ENCODE measurements around the gene GNA14. TPM values are rescaled to one million over a fixed set of nuclear protein-coding genes. Genes with fewer than 3 reads are reported as not detected.

GNA14 gene
- total and polyA plus RNA-seq, 7 donors, result 5.0 to 29.2 (median 7.8) TPM

DNA sequence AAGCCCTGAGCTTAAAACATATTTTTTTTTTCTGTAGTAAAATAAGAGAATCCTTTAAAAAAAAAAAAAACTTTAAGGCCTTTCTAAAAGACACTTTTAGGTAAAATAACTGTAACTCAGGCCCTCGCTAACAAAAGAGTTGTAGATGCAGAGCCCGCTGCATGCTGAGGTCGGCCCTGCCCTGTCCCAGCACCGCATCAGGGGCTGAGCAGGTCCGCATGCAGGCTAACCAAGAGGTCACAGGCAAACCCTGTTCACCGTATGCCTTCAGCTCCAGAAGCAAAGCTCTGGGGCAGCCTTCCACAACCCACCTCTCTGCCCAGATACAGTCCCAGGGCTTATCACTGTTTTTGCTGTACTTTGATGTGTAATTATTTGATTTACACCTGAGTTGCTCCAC lies 216.1 kb downstream of the GNA14 start:
- Histone ChIP-seq H3K4me1 (no peaks in the 10 kb centered on the region), H3K4me3 (no peak overlapping the region), H3K27ac (no peak overlapping the region), H3K36me3 (peaks cover 0 to 6% (median 0%) of the 10 kb centered on the region in 4 donors), H3K9me3 (no peaks in the 10 kb centered on the region), H3K27me3 (no peaks in the 10 kb centered on the region)
- WGBS, 2 donors, result 94 to 97% methylated on average over 6 of the region's 6 CpGs
- intact Hi-C loops (cut with DNase I), result loop anchor here (2.0 to 5.0 kb wide), 4 partner anchors 215 to 603 kb away; partner anchors contain the start of gene GNA14
- no peak for DNase-seq
- TF ChIP-seq EP300 (IDR thresholded peaks at IDR 0.05), result no peak
- TF ChIP-seq POLR2AphosphoS5 (IDR thresholded peaks at IDR 0.05), result no peak
- no peak for TF ChIP-seq POLR2A (IDR thresholded peaks at IDR 0.05)
- TF ChIP-seq, protein P1, sequence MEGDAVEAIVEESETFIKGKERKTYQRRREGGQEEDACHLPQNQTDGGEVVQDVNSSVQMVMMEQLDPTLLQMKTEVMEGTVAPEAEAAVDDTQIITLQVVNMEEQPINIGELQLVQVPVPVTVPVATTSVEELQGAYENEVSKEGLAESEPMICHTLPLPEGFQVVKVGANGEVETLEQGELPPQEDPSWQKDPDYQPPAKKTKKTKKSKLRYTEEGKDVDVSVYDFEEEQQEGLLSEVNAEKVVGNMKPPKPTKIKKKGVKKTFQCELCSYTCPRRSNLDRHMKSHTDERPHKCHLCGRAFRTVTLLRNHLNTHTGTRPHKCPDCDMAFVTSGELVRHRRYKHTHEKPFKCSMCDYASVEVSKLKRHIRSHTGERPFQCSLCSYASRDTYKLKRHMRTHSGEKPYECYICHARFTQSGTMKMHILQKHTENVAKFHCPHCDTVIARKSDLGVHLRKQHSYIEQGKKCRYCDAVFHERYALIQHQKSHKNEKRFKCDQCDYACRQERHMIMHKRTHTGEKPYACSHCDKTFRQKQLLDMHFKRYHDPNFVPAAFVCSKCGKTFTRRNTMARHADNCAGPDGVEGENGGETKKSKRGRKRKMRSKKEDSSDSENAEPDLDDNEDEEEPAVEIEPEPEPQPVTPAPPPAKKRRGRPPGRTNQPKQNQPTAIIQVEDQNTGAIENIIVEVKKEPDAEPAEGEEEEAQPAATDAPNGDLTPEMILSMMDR (IDR thresholded peaks at IDR 0.05), result no peak

DNA sequence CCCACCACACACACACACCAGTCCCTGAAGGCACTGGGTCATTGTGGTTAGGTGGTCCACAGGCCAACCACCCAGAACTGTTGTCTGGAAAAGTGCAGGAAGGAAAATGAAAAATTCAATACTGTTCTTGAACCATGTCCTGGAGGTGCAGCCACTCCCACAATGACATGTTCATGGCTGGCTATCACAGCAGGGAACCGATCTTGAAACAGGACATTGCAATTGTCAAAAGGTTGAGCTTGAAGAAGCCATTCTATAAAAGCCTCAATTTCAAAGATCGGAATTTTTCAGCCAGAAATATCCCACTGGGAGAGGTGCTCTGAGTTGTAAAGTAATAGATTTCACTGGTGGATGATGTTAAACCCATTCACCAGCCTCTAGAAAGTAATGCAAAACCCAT lies 218.2 kb downstream of the GNA14 start:
- no peak for TF ChIP-seq POLR2A (IDR thresholded peaks at IDR 0.05)
- intact Hi-C loops (cut with DNase I), result loop anchor here (5.0 kb wide), 2 partner anchors 217 to 337 kb away; partner anchors contain the start of gene GNA14
- H3K27me3 ChIP-seq, result no peaks in the 10 kb centered on the region
- no peak for DNase-seq
- H3K4me1 ChIP-seq, result no peaks in the 10 kb centered on the region
- no peak overlapping the region for H3K27ac ChIP-seq
- no peaks in the 10 kb centered on the region for H3K9me3 ChIP-seq
- no peak overlapping the region for H3K4me3 ChIP-seq
- WGBS, 2 donors, result 77 to 84% methylated on average over 2 of the region's 2 CpGs
- peaks cover 0 to 6% (median 0%) of the 10 kb centered on the region in 4 donors for H3K36me3 ChIP-seq

DNA sequence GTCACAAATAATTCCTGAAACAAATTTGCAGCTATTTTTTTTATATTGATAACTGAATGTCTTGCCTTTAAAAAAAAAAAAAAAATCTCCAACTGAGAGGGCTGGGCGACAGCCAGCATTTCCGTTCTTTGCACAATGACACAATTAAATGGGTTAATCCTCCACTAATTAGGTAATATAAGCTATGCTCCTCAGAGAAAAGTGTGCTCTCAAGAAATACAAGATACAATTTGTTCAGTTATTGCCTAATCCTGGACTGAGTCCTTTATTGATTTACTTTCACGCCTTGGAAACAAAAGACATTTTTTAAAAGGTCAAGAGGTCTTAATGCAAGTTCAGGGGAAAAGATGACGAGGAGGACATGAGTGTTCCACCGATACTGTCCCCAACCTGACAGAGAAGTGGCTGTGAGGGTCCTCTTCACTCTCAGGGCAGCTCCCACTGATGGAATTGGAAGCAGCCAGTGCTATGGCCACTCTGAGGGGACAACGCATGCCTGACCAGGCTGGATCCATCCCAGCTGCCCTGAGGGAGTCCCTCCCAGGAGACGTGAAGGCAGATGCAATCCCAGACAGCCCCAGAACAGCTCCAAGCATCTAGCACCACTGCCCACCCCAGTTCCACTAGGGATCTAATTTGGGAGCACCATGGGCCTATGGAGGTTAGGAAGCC lies 220.7 kb downstream of the GNA14 start:
- H3K4me3 ChIP-seq, result no peak overlapping the region
- H3K9me3 ChIP-seq, result no peaks in the 10 kb centered on the region
- peaks cover 0 to 6% (median 0%) of the 10 kb centered on the region in 4 donors for H3K36me3 ChIP-seq
- DNase-seq, result no peak
- no peaks in the 10 kb centered on the region for H3K4me1 ChIP-seq
- 47 to 70% methylated on average over 7 of the region's 7 CpGs for WGBS, 2 donors
- TF ChIP-seq POLR2A (IDR thresholded peaks at IDR 0.05) (no peak), POLR2AphosphoS5 (IDR thresholded peaks at IDR 0.05) (no peak), EP300 (IDR thresholded peaks at IDR 0.05) (no peak)
- TF ChIP-seq, protein P1 (IDR thresholded peaks at IDR 0.05), result no peak
- no peak overlapping the region for H3K27ac ChIP-seq
- H3K27me3 ChIP-seq, result no peaks in the 10 kb centered on the region
- intact Hi-C loops (cut with DNase I), result no loop called here

DNA sequence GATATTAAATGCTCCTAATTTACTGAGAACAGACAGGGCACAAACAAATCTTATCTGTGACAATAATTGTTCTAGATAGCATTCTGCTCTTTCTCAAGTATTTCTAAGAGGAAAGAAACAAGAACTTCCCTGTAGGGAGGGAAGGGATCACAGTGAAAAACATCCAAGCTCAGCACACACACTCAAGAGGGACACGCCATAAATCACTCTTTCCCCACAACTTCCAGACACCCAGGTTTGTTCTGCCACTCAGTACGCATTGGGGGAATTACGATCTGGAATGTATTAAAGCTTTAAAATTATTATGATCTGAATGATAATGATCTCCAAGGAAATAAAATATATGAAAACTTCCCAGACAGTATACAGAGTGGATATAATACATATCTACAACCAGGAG lies 221.4 kb downstream of the GNA14 start:
- DNase-seq, result no peak
- TF ChIP-seq POLR2A (IDR thresholded peaks at IDR 0.05) (no peak), POLR2AphosphoS5 (IDR thresholded peaks at IDR 0.05) (no peak)
- TF ChIP-seq, protein P1 (IDR thresholded peaks at IDR 0.05), result no peak
- intact Hi-C loops (cut with DNase I), result no loop called here
- Histone ChIP-seq H3K4me3 (no peak overlapping the region), H3K9me3 (no peaks in the 10 kb centered on the region), H3K27me3 (no peaks in the 10 kb centered on the region), H3K4me1 (no peaks in the 10 kb centered on the region), H3K27ac (no peak overlapping the region), H3K36me3 (peaks cover 0 to 6% (median 0%) of the 10 kb centered on the region in 4 donors)
- 42 to 46% methylated on average over 3 of the region's 3 CpGs for WGBS, 2 donors

DNA sequence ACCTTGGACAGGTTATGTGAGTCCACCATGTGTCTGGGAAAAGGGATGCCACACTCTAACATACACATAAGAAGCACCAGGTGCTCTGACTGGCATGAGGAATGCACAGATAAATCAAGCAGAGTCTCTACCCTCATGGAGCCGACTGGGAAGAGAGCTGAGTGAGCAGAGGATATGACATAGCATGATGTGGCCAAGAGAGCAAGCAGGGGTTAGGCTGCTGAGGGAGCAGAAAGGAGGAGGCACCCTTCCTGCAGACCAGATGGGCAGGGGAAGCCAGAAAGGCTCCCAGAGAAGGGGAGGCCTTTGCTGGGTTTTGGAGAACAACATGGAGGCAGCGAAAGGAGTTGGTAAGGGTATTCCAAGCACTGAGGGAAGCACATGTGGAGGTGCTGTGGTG lies 223.1 kb downstream of the GNA14 start:
- H3K4me1 ChIP-seq, result no peaks in the 10 kb centered on the region
- no peak for DNase-seq
- H3K27me3 ChIP-seq, result no peaks in the 10 kb centered on the region
- H3K27ac ChIP-seq, result no peak overlapping the region
- H3K9me3 ChIP-seq, result no peaks in the 10 kb centered on the region
- intact Hi-C loops (cut with DNase I), result no loop called here
- TF ChIP-seq POLR2A (IDR thresholded peaks at IDR 0.05) (no peak), POLR2AphosphoS5 (IDR thresholded peaks at IDR 0.05) (no peak), EP300 (IDR thresholded peaks at IDR 0.05) (no peak)
- TF ChIP-seq, protein P1 (IDR thresholded peaks at IDR 0.05), result no peak
- peaks cover 0 to 6% (median 0%) of the 10 kb centered on the region in 4 donors for H3K36me3 ChIP-seq
- WGBS, 2 donors, result 85 to 93% methylated on average over 2 of the region's 2 CpGs
- no peak overlapping the region for H3K4me3 ChIP-seq
